IPS-20b (cell line): ENCODE measurements around the gene KRT14.
"Not testable (repeated sequence)": the region's sequence is repeated elsewhere in the genome, so short reads cannot be mapped to it uniquely, and the experiment has no call there.

ENCODE experiments used
- H3K27ac ChIP-seq: one replicate; pipeline ENCODE4 v1.5.1; 2013; ENCODE audit warnings: low read length
- H3K27me3 ChIP-seq: 2 replicates; pipeline ENCODE4 v1.6.1; 2013; ENCODE audit warnings: mild to moderate bottlenecking, low read length, inconsistent platforms; ENCODE audit not compliant: insufficient read depth
- H3K36me3 ChIP-seq: 2 replicates; pipeline ENCODE4 v1.6.1; 2013; ENCODE audit warnings: low read depth, mild to moderate bottlenecking, inconsistent platforms, low read length, moderate library complexity; ENCODE audit not compliant: insufficient read depth
- H3K4me1 ChIP-seq: 2 replicates; pipeline ENCODE4 v1.6.1; 2013; ENCODE audit warnings: mild to moderate bottlenecking, control low read depth, inconsistent platforms, low read length, moderate library complexity; ENCODE audit not compliant: insufficient read depth
- H3K4me3 ChIP-seq: 2 replicates; pipeline ENCODE4 v1.5.1; 2013; ENCODE audit warnings: mild to moderate bottlenecking, low read length, inconsistent platforms
- H3K9ac ChIP-seq: 2 replicates; pipeline ENCODE4 v1.6.1; 2013; ENCODE audit warnings: low read depth, mild to moderate bottlenecking, inconsistent platforms, low read length, moderate library complexity
- H3K9me3 ChIP-seq: 2 replicates; pipeline ENCODE4 v1.6.1; 2013; ENCODE audit warnings: mild to moderate bottlenecking, low read depth, low read length, inconsistent platforms; ENCODE audit not compliant: insufficient read depth

Gene KRT14

DNA sequence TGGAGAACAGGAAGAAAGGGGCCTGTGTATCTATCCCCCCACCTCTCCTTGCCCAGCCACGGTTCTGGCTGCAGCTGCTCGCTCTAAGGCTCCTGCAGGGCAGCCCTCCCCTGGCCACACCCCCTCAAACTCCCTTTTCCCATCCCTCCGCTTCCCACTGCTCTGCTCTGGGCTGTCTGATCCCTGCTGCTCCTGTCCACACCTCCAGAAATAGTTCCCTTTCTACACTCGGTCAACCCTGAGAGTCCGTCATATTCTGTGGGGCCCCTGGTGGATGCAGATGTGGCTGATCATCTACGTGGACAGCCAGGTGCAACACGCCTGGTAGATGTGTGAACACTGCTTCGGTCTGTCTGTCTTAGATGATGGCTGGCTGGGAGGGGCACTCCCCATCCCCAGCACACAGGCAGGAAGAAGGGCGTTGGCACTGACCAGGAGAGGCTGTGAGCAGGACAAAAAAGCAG lies 39.3 kb downstream of the KRT14 start:
- H3K4me3 ChIP-seq, result no peak overlapping the region
- no peak overlapping the region for H3K27ac ChIP-seq
- no peak overlapping the region for H3K9ac ChIP-seq
- H3K4me1 ChIP-seq, result peaks cover 14% of the 10 kb centered on the region; the same call in 1 of the 2 replicates
- no peaks in the 10 kb centered on the region for H3K36me3 ChIP-seq
- peaks cover 5% of the 10 kb centered on the region; the same call in 1 of the 2 replicates for H3K27me3 ChIP-seq
- H3K9me3 ChIP-seq, result no peaks in the 10 kb centered on the region; the same call in 1 of the 2 replicates

DNA sequence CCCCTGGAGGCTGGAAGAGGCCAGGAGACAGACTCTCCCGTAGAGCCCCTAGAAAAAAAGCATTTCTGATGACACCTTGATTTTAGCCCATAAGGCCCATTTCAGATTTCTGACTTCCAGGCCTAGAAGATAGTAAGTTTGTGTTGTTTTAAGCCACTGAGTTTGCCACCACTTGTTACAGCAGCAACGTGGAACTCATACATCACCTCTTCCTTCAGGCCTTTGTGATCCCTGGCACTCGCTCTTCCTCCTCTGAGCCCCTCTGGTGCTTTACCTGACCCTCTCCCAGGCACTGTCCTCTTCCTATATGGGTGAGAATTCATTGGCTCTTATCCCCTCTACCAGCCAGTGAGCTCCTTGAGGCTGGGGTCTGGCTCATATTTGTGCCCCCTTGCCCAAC lies 39.9 kb downstream of the KRT14 start:
- H3K27ac ChIP-seq, result no peak overlapping the region
- peaks cover 14% of the 10 kb centered on the region; the same call in 1 of the 2 replicates for H3K4me1 ChIP-seq
- no peak overlapping the region for H3K9ac ChIP-seq
- H3K36me3 ChIP-seq, result no peaks in the 10 kb centered on the region
- no peaks in the 10 kb centered on the region; the same call in 1 of the 2 replicates for H3K9me3 ChIP-seq
- H3K27me3 ChIP-seq, result peaks cover 5% of the 10 kb centered on the region; the same call in 1 of the 2 replicates
- no peak overlapping the region for H3K4me3 ChIP-seq

DNA sequence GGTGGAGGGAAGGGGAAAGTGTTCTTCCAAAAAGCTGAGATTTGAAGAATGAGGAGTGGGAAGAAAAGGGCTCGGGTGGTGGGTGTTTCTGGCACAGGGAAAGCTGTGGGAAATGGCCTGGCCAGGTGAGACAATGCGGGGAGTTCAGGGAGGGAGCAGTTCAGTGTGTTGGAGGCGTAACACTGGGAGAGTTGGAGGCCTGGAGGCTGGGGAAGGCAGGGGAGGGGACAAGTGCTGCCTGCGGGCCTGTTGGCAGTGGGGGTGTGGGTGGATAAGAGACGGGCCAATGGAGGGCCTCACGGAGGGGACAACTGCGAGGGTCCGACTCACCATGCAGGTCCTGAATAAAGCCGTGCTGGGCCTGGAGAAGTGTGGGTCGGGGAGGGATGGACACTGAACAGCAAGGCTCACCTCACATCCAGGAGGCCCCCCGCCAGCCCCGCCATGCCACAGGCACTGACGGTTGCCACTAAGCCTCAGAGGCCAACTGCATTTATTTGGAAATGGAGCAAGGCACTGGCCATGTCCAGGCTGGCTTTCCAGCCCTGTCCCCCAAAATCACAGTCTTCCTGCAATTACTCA lies 40.8 kb downstream of the KRT14 start:
- no peak overlapping the region for H3K27ac ChIP-seq
- H3K4me1 ChIP-seq, result peaks cover 17% of the 10 kb centered on the region; the same call in 1 of the 2 replicates
- no peak overlapping the region for H3K9ac ChIP-seq

DNA sequence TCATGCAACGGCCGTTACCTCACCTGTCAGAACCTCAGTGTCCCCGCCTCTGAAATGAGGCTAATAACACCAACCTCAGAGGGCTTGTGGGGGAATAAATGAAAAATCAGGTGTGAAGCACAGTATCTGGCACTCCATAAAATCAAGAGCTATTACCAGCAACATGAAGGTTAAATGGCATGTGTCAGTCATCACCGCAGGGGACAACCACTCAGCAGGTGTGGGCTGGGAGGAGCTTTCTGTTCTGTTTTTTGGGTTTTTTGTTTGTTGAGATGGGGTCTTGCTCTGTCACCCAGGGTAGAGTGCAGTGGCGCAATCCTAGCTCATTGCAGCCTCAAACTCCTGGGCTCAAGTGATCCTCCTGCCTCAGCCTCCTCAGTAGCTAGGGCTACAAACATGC lies 41.8 kb downstream of the KRT14 start:
- Histone ChIP-seq H3K36me3 (no peaks in the 10 kb centered on the region), H3K27me3 (peaks cover 5% of the 10 kb centered on the region; the same call in 1 of the 2 replicates), H3K9me3 (no peaks in the 10 kb centered on the region; the same call in 1 of the 2 replicates), H3K4me1 (peaks cover 19% of the 10 kb centered on the region; the same call in 1 of the 2 replicates), H3K9ac (peak overlapping the region; percentile 30; the same call in 1 of the 2 replicates), H3K27ac (no peak overlapping the region), H3K4me3 (no peak overlapping the region)

More for the DNA sequence above, 40.8 kb downstream of the KRT14 start:
- Histone ChIP-seq H3K27me3 (peaks cover 5% of the 10 kb centered on the region; the same call in 1 of the 2 replicates), H3K9me3 (no peaks in the 10 kb centered on the region; the same call in 1 of the 2 replicates), H3K36me3 (no peaks in the 10 kb centered on the region), H3K4me3 (no peak overlapping the region)

DNA sequence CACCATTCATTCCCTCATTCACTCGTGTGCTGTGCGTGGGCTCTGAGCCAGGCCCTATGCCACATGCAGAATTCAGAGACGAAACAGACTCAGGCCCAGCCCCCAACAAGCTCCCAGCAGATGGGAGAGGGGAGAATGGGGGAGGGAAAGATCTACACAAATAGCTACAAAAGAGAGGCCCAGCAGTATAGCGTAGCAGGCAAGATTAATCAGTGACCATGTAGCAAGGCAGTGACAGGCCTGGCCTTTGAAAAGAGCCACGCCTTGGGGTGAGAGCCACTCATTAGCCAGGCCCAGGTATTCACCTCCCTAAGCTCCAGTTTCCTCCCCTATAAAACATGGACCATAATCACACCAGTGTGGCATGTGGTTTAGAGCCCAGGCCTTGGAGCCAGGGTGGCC lies 42.2 kb downstream of the KRT14 start:
- H3K36me3 ChIP-seq, result no peaks in the 10 kb centered on the region
- peak overlapping the region; percentile 30; the same call in 1 of the 2 replicates for H3K9ac ChIP-seq
- peaks cover 18% of the 10 kb centered on the region; the same call in 1 of the 2 replicates for H3K4me1 ChIP-seq
- H3K27ac ChIP-seq, result no peak overlapping the region
- H3K27me3 ChIP-seq, result peaks cover 5% of the 10 kb centered on the region; the same call in 1 of the 2 replicates
- no peaks in the 10 kb centered on the region; the same call in 1 of the 2 replicates for H3K9me3 ChIP-seq
- no peak overlapping the region for H3K4me3 ChIP-seq

DNA sequence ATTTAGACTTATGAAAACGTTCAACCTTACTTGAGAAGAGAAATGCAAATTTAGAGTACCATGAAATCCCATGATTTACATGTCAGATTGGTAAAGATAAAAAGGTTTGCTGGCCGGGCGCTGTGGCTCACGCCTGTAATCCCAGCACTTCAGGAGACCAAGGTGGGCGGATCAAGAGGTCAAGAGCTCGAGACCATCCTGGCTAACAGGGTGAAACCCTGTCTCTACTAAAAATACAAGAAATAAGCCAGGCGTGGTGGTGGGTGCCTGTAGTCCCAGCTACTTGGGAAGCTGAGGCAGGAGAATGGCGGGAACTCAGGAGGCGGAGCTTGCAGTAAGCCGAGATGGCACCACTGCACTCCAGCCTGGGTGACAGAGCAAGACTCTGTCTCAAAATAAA lies 43.9 kb downstream of the KRT14 start:
- H3K36me3 ChIP-seq, H3K27ac ChIP-seq, H3K9ac ChIP-seq, H3K27me3 ChIP-seq, H3K4me3 ChIP-seq, H3K9me3 ChIP-seq: not testable (repeated sequence)
- peaks cover 22% of the 10 kb centered on the region; the same call in 1 of the 2 replicates for H3K4me1 ChIP-seq

DNA sequence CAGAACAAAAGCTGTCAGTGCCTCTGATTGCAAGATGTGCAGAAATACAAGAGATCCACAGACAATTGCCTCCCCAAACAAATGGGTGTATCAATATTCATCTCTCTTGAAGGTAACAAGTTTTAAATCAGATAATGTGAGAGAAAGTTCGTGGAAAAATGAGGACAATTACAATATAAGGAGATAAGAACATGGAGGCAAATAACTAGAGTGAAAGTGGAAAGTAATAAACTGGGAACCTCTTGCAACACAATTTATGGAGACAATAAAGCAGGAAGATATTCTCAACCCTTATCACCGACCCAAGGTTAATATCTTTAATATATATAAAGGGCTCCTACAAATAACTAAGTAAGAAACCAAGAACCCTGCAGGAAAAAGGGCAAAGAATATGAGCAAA lies 44.3 kb downstream of the KRT14 start:
- Histone ChIP-seq H3K9ac (no peak overlapping the region), H3K9me3 (no peaks in the 10 kb centered on the region; the same call in 1 of the 2 replicates), H3K27me3 (no peaks in the 10 kb centered on the region), H3K36me3 (no peaks in the 10 kb centered on the region), H3K27ac (no peak overlapping the region), H3K4me1 (peaks cover 22% of the 10 kb centered on the region; the same call in 1 of the 2 replicates), H3K4me3 (no peak overlapping the region)

DNA sequence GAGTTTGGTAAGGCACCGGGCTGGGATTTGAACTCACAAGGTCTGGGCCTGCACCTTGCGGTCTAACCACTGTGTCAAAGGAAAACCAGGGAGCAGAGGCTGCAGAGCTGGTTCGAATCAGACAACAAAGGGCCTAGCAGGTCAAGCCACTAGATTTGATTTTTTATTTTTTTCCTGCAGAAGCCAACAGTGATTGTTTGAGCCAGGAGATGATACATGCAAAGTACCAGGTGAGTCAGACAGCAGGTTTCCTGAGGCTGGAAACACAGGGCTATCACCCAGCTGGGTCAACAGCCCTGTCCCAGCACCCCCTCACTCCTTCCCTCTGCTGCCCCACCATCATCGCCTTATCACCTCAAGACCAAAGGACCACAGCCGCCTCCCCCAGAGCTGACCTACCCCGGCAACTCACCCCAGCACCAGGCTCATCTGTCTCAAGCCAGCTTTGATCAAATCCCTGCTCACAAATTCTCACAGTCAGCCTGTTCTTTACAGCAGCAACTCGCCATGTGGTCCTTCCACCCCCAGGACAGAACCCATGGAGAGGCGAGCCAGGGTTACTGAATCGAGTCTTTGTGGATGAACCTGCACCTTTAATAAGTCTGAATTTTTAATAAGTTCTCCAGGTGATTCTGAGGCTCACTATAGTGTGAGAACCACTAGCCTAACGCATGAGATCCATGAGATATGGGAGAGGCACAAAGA lies 45.6 kb downstream of the KRT14 start:
- Histone ChIP-seq H3K9me3 (no peaks in the 10 kb centered on the region), H3K27me3 (no peaks in the 10 kb centered on the region), H3K9ac (no peak overlapping the region), H3K4me1 (peaks cover 24% of the 10 kb centered on the region; the same call in 1 of the 2 replicates), H3K4me3 (no peak overlapping the region), H3K36me3 (no peaks in the 10 kb centered on the region), H3K27ac (no peak overlapping the region)

DNA sequence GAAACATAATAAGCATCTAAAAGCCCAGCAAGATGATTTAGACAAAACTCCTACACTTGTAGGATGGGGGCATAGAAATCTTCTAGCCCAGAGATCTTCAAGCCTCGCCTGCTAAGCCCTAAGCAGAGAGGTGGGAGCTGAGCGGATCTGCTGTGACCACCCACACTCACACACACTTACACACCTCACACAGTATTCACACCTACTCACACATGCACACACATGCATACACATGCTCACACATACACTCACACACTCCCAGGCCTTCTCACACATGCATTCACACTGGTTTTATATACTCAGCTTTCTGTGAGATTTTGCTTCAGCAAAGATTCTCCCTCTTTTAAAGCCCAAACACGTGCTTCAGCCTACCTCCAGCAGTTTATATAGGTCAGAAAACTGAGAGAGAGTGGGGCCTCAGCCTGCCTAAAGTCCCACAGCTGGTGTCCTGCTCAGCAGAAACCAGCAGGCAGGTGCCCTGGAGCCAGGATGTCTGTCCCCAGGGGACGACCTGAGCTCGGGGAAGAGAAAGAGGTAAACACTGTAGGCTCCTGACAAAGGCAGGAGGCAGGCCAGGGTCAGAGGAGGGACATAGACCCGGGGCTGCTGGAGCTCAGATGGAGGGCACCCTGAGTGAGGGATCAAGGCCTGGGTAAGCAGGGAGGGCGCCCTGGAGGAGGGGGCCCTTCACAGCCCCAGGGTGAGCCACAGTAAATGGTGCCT lies 46.6 kb downstream of the KRT14 start:
- no peak overlapping the region for H3K9ac ChIP-seq
- no peaks in the 10 kb centered on the region for H3K9me3 ChIP-seq
- no peak overlapping the region for H3K4me3 ChIP-seq
- no peak overlapping the region for H3K27ac ChIP-seq
- H3K4me1 ChIP-seq, result peaks cover 30% of the 10 kb centered on the region; the same call in 1 of the 2 replicates
- H3K36me3 ChIP-seq, result no peaks in the 10 kb centered on the region
- H3K27me3 ChIP-seq, result no peaks in the 10 kb centered on the region

DNA sequence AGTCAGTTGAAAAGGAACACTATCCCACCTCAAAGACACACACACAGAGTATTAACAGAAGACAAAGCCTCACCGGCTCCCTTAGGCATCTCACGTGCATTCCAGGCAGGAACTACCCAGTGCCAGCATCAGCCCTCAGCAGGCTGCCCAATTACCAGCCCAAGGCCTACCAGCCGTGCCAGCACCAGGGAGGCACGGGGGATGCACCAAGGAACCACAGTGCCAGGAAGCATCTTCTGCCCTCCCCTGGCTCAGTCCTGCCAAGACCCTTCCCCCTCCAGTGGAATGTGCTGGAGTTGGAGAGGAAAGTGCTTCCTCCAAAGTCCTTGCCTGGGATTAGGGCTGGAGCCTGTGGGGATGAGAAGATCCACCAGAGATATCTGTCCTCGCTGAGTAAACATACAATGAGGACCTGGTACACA lies 47.6 kb downstream of the KRT14 start:
- no peak overlapping the region for H3K4me3 ChIP-seq
- no peak overlapping the region for H3K27ac ChIP-seq
- H3K4me1 ChIP-seq, result peaks cover 23% of the 10 kb centered on the region; the same call in 1 of the 2 replicates
- no peaks in the 10 kb centered on the region for H3K9me3 ChIP-seq
- H3K27me3 ChIP-seq, result no peaks in the 10 kb centered on the region
- H3K9ac ChIP-seq, result peak overlapping the region; percentile 21; the same call in 1 of the 2 replicates
- H3K36me3 ChIP-seq, result no peaks in the 10 kb centered on the region

DNA sequence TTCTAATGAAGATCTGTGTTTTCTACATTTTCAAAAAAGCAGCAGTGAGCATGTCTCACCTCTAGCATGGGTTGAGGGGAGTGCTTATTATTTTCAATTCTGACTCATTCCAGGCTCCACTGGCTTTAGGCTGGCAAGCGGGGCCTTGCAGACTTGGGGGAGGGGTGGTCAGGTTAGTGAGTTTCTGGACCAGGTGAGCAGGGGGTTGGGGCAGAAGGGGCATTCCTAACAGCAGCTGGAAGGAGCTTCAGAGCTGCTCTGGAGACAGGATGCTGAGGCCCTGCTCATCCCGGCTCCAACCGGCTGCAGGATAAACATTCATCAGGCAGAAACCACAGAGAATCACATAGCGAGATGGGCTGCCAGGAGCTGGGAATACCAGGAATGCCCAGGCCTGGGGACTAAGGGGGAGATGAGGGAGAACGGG lies 48.1 kb downstream of the KRT14 start:
- Histone ChIP-seq H3K27me3 (no peaks in the 10 kb centered on the region), H3K9me3 (no peaks in the 10 kb centered on the region), H3K36me3 (no peaks in the 10 kb centered on the region), H3K4me3 (no peak overlapping the region), H3K27ac (no peak overlapping the region), H3K4me1 (peaks cover 23% of the 10 kb centered on the region; the same call in 1 of the 2 replicates), H3K9ac (peak overlapping the region; percentile 21; the same call in 1 of the 2 replicates)
